ENCODE results near the gene A3GALT2. TPM values are rescaled to one million over a fixed set of nuclear protein-coding genes. Genes with fewer than 3 reads are reported as not detected.

A3GALT2 gene
- total and polyA plus RNA-seq, 9 of the 15 experiments (the other 6 are each of a cell fraction or from before 2014, with no cell fraction given) = not detected

DNA sequence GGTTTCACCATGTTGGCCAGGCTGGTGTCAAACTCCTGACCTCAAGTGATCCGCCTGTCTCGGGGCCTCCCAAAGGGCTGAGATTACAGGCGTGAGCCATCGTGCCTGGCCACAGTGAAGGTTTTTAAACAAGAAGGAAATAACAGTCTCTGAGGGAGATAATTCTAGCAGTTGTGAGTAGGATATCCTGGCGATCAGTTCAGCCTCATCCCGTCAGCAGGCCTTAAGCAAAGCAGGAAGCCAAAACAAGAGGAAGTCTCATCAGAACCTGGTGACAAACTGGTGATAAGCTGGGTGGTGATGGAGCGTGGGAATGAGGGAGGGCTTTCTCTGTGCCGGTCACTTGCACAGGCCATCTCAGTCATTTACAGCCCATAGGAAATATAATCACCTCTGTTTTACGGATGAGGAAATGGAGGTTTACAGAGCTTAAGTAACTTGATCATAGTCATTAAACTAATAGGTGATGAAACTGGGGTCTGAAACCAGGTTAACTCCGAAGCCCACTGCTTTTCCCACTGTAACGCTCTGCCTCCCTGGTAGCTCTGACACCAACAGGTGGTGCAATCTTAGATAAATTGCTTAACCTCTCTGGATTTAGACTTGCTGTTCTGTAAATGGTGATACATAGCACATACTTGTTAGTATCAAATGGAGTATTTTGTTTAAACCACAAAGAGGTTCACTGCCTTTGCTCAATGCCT, 40.8 kb upstream of the A3GALT2 start (continued):
- TF ChIP-seq, protein P1, sequence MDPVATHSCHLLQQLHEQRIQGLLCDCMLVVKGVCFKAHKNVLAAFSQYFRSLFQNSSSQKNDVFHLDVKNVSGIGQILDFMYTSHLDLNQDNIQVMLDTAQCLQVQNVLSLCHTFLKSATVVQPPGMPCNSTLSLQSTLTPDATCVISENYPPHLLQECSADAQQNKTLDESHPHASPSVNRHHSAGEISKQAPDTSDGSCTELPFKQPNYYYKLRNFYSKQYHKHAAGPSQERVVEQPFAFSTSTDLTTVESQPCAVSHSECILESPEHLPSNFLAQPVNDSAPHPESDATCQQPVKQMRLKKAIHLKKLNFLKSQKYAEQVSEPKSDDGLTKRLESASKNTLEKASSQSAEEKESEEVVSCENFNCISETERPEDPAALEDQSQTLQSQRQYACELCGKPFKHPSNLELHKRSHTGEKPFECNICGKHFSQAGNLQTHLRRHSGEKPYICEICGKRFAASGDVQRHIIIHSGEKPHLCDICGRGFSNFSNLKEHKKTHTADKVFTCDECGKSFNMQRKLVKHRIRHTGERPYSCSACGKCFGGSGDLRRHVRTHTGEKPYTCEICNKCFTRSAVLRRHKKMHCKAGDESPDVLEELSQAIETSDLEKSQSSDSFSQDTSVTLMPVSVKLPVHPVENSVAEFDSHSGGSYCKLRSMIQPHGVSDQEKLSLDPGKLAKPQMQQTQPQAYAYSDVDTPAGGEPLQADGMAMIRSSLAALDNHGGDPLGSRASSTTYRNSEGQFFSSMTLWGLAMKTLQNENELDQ (CRISPR knock-in tag; IDR thresholded peaks at IDR 0.05; ENCODE audit: borderline replicate concordance) = no peak
- no peak for TF ChIP-seq OTX1 (CRISPR knock-in tag; IDR thresholded peaks at IDR 0.05)
- peak in 1 of 2 experiments; percentile 22; a peak in 2 of 4 replicates for TF ChIP-seq HDAC1 (IDR thresholded peaks at IDR 0.05)

GRCh38 chr1:33360367-33360766, 39.5 kb upstream of the A3GALT2 start:
- ATAC-seq (no peak), DNase-seq (ENCODE audit: extremely low read depth in 1 of 4, low spot score in 3 of 4) (no peak), FAIRE-seq (no peak)
- Histone ChIP-seq H3K9me1 (ENCODE audit: control insufficient read depth, insufficient read depth, low read length) (no peaks in the 10 kb centered on the region), H3K79me2 (ENCODE audit: control insufficient read depth, insufficient read depth, low read length) (no peaks in the 10 kb centered on the region), H3K27me3 (ENCODE audit: control insufficient read depth in 2 of 2, insufficient read depth in 2 of 2, low read length in 2 of 2) (no peaks in the 10 kb centered on the region), H3K4me3 (no peak overlapping the region), H2AFZ (ENCODE audit: low read depth, low read length) (no peak overlapping the region), H4K20me1 (replicated peaks; ENCODE audit: control insufficient read depth, insufficient read depth, low read length) (peaks cover 13% of the 10 kb centered on the region; the same call in 1 of the 2 replicates), H3K9ac (ENCODE audit: insufficient read depth in 1 of 2, low read depth in 2 of 2, low read length in 2 of 2) (no peak overlapping the region), H3K9me3 (replicated peaks; ENCODE audit: control insufficient read depth, insufficient read depth, low read depth, low read length) (no peaks in the 10 kb centered on the region), H3K27ac (ENCODE audit: extremely low read depth, low read depth, low read length) (no peak overlapping the region), H3K36me3 (ENCODE audit: control insufficient read depth, insufficient read depth, low read length) (no peaks in the 10 kb centered on the region), H3K4me2 (ENCODE audit: insufficient read depth, low read length) (no peak overlapping the region), H3K4me1 (replicated peaks in 1 of 2; ENCODE audit: control insufficient read depth in 2 of 2, insufficient read depth in 2 of 2, low read length in 2 of 2) (peaks cover 0 to 18% of the 10 kb centered on the region in 2 experiments; a peak in 4 of 5 replicates)
- POLR2A ChIA-PET = interaction anchor here (0.9 kb wide), 1 partner anchor 9 kb away, joined by 3 read pairs; no protein-coding TSS in a partner anchor
- CTCF ChIA-PET (ENCODE audit: low intra/inter-chr PET ratio) = no interaction called here
- WGBS (ENCODE audit: insufficient coverage, low coverage, missing lambda C conversion rate) = 74% methylated on average over 1 of the region's 1 CpG
- TF ChIP-seq KLF13 (tag; IDR thresholded peaks at IDR 0.05; ENCODE audit: borderline replicate concordance, low read depth) = no peak
- TF ChIP-seq PPARD (CRISPR knock-in tag; IDR thresholded peaks at IDR 0.05) = no peak
- TF ChIP-seq RBM25 (IDR thresholded peaks at IDR 0.05; ENCODE audit: low read depth, low read length, severe bottlenecking) = peak; percentile 8
- no peak for TF ChIP-seq ZNF41 (CRISPR knock-in tag; conservative IDR thresholded peaks at IDR 0.05)
- TF ChIP-seq BCOR (IDR thresholded peaks at IDR 0.05) = peak; percentile 14; the same call in 1 of the 2 replicates
- TF ChIP-seq RNF219 (CRISPR knock-in tag; IDR thresholded peaks at IDR 0.05) = no peak
- in situ Hi-C loops (cut with MboI) (no loop called here), intact Hi-C loops (cut with micrococcal nuclease) (loop anchor here (10.0 kb wide), 1 partner anchor 226 kb away; no protein-coding TSS in a partner anchor)
- BruUV-seq (replicated peaks) = no TSS peak
